Measurements from ENCODE around the gene SYNCRIP. TPM values are rescaled to one million over a fixed set of nuclear protein-coding genes. Genes with fewer than 3 reads are reported as not detected.
A peak's percentile ranks its signal among the peaks of the same experiment; 100 is the strongest.

Gene SYNCRIP
- total RNA-seq, 1 experiment from 2014 or later, result 164 TPM

- intact Hi-C loops (cut with micrococcal nuclease; ENCODE audit: unreplicated experiment), result no loop called here
- CTCF ChIA-PET, result no interaction called here
Observed at GRCh38 chr6:85660181-85660611, 17.5 kb upstream of the SYNCRIP start.

GRCh38 chr6:85650606-85651005 is 7.9 kb upstream of the SYNCRIP start:
- no TSS peak for BruUV-seq (replicated peaks)
- CTCF ChIA-PET, result interaction anchor here (1.4 kb wide), 1 partner anchor 19 kb away, joined by 3 read pairs; no protein-coding TSS in a partner anchor
- H3K27ac Mint-ChIP-seq (ENCODE audit: unreplicated experiment), result no peak overlapping the region
- H3K27me3 Mint-ChIP-seq (ENCODE audit: unreplicated experiment), result no peaks in the 10 kb centered on the region
- intact Hi-C loops (cut with micrococcal nuclease; ENCODE audit: unreplicated experiment), result no loop called here
- no peaks in the 10 kb centered on the region for H3K9me3 Mint-ChIP-seq (ENCODE audit: low read depth, unreplicated experiment)
- DNase-seq, result no peak
- no peak for TF ChIP-seq CTCF (IDR thresholded peaks at IDR 0.05; ENCODE audit: unreplicated experiment)
- peaks cover under 1% of the 10 kb centered on the region for H3K36me3 Mint-ChIP-seq (ENCODE audit: insufficient read depth, unreplicated experiment)
- peaks cover 4% of the 10 kb centered on the region for H3K4me1 Mint-ChIP-seq (ENCODE audit: low read depth, unreplicated experiment)
- no peak overlapping the region for H3K4me3 Mint-ChIP-seq (ENCODE audit: low read depth, unreplicated experiment)

More at GRCh38 chr6:85660181-85660611, 17.5 kb upstream of the SYNCRIP start:
- H3K27ac Mint-ChIP-seq (ENCODE audit: unreplicated experiment), result no peak overlapping the region
- no peaks in the 10 kb centered on the region for H3K36me3 Mint-ChIP-seq (ENCODE audit: insufficient read depth, unreplicated experiment)
- no peak for TF ChIP-seq CTCF (IDR thresholded peaks at IDR 0.05; ENCODE audit: unreplicated experiment)
- H3K4me1 Mint-ChIP-seq (ENCODE audit: low read depth, unreplicated experiment), result no peaks in the 10 kb centered on the region
- no TSS peak for BruUV-seq (replicated peaks)
- no peak overlapping the region for H3K4me3 Mint-ChIP-seq (ENCODE audit: low read depth, unreplicated experiment)
- peaks cover 6% of the 10 kb centered on the region for H3K9me3 Mint-ChIP-seq (ENCODE audit: low read depth, unreplicated experiment)
- no peaks in the 10 kb centered on the region for H3K27me3 Mint-ChIP-seq (ENCODE audit: unreplicated experiment)
- DNase-seq, result no peak

GRCh38 chr6:85644279-85644762 is 1.6 kb upstream of the SYNCRIP start:
- Mint-ChIP-seq H3K36me3 (ENCODE audit: insufficient read depth, unreplicated experiment) (peaks cover 63% of the 10 kb centered on the region), H3K9me3 (ENCODE audit: low read depth, unreplicated experiment) (no peaks in the 10 kb centered on the region), H3K27ac (ENCODE audit: unreplicated experiment) (peak overlapping the region; percentile 89), H3K4me1 (ENCODE audit: low read depth, unreplicated experiment) (peaks cover 33% of the 10 kb centered on the region), H3K4me3 (ENCODE audit: low read depth, unreplicated experiment) (peak overlapping the region; percentile 88), H3K27me3 (ENCODE audit: unreplicated experiment) (no peaks in the 10 kb centered on the region)
- CTCF ChIA-PET, result interaction anchor here (0.6 to 1.8 kb wide), 4 partner anchors 8 to 670 kb away, joined by 3 to 5 read pairs (median 4); no protein-coding TSS in a partner anchor
- BruUV-seq (replicated peaks), result TSS peak; percentile 88
- DNase-seq, result no peak
- intact Hi-C loops (cut with micrococcal nuclease; ENCODE audit: unreplicated experiment), result loop anchor here (1.0 to 5.0 kb wide), 3 partner anchors 34 to 1293 kb away; partner anchors contain the start of genes HTR1E and SNX14
- TF ChIP-seq CTCF (IDR thresholded peaks at IDR 0.05; ENCODE audit: unreplicated experiment), result no peak

- H3K27me3 Mint-ChIP-seq (ENCODE audit: unreplicated experiment), result no peaks in the 10 kb centered on the region
- peaks cover 69% of the 10 kb centered on the region for H3K36me3 Mint-ChIP-seq (ENCODE audit: insufficient read depth, unreplicated experiment)
- intact Hi-C loops (cut with micrococcal nuclease; ENCODE audit: unreplicated experiment), result loop anchor here (1.0 to 5.0 kb wide), 3 partner anchors 35 to 1294 kb away; partner anchors contain the start of genes HTR1E and SNX14
- peak overlapping the region; percentile 88 for H3K4me3 Mint-ChIP-seq (ENCODE audit: low read depth, unreplicated experiment)
- no TSS peak for BruUV-seq (replicated peaks)
- DNase-seq, result peak; percentile 92
- H3K4me1 Mint-ChIP-seq (ENCODE audit: low read depth, unreplicated experiment), result peaks cover 40% of the 10 kb centered on the region
- TF ChIP-seq CTCF (IDR thresholded peaks at IDR 0.05; ENCODE audit: unreplicated experiment), result no peak
- CTCF ChIA-PET, result interaction anchor here (0.6 to 1.8 kb wide), 6 partner anchors 22 to 669 kb away, joined by 3 to 9 read pairs (median 4); no protein-coding TSS in a partner anchor
- H3K9me3 Mint-ChIP-seq (ENCODE audit: low read depth, unreplicated experiment), result no peaks in the 10 kb centered on the region
- peak overlapping the region; percentile 89 for H3K27ac Mint-ChIP-seq (ENCODE audit: unreplicated experiment)
Observed at GRCh38 chr6:85643537-85644278, 1.0 kb upstream of the SYNCRIP start.

All from Calu3 (cell line).